Measurements from ENCODE around the gene ATG9B. TPM values are rescaled to one million over a fixed set of nuclear protein-coding genes. Genes with fewer than 3 reads are reported as not detected.

The ATG9B gene
- total RNA-seq, 4 donors from 2014 or later, result 0.42 TPM; not detected in 3

DNA sequence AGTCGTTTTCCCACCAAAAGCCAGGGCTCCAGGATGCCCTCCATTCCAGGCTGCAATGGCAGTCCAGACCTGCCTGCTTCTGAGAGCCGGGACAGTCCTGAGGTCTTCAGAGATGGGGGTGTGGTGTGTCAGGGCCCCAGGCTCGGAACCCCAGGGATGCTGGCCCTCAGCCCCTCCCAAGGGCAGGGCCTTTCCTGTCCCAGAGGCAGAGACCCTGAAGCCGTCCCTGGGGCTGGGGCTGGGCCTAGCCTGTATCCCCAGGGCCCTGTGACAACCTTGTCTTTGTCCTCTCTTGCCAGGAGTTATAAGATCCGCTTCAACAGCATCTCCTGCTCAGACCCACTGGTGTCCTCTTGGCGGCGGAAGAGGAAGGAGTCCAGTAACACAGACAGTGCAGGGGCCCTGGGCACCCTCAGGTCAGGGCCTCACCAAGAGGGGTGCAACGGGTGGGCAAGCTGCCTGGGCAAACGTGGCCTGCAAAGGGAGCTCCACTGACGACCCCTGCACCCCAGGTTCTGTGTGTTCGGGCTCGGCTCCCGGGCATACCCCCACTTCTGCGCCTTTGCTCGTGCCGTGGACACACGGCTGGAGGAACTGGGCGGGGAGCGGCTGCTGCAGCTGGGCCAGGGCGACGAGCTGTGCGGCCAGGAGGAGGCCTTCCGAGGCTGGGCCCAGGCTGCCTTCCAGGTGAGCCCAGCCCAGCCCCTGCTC is 17.5 kb downstream of the ATG9B start:
- Histone ChIP-seq H3K4me1 (peaks cover 6 to 23% (median 20%) of the 10 kb centered on the region in 4 donors), H3K36me3 (peaks cover 0 to 52% (median 3%) of the 10 kb centered on the region in 4 donors), H3K9me3 (no peaks in the 10 kb centered on the region), H3K4me3 (no peak overlapping the region), H3K27me3 (peaks cover 0 to 42% (median 4%) of the 10 kb centered on the region in 4 donors), H3K27ac (replicated peaks in 1 of 4) (peak overlapping the region in 1 of 4 donors; percentile 42)
- TF ChIP-seq, protein P1, sequence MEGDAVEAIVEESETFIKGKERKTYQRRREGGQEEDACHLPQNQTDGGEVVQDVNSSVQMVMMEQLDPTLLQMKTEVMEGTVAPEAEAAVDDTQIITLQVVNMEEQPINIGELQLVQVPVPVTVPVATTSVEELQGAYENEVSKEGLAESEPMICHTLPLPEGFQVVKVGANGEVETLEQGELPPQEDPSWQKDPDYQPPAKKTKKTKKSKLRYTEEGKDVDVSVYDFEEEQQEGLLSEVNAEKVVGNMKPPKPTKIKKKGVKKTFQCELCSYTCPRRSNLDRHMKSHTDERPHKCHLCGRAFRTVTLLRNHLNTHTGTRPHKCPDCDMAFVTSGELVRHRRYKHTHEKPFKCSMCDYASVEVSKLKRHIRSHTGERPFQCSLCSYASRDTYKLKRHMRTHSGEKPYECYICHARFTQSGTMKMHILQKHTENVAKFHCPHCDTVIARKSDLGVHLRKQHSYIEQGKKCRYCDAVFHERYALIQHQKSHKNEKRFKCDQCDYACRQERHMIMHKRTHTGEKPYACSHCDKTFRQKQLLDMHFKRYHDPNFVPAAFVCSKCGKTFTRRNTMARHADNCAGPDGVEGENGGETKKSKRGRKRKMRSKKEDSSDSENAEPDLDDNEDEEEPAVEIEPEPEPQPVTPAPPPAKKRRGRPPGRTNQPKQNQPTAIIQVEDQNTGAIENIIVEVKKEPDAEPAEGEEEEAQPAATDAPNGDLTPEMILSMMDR (IDR thresholded peaks at IDR 0.05), result no peak
- TF ChIP-seq POLR2A (IDR thresholded peaks at IDR 0.05; ENCODE audit: low read depth) (no peak), POLR2AphosphoS5 (IDR thresholded peaks at IDR 0.05) (no peak), EP300 (IDR thresholded peaks at IDR 0.05) (no peak)
- no peak for DNase-seq (ENCODE audit: extremely low spot score)
- WGBS, result 84% methylated on average over 12 of the region's 23 CpGs
- intact Hi-C loops (cut with DNase I), result no loop called here

DNA sequence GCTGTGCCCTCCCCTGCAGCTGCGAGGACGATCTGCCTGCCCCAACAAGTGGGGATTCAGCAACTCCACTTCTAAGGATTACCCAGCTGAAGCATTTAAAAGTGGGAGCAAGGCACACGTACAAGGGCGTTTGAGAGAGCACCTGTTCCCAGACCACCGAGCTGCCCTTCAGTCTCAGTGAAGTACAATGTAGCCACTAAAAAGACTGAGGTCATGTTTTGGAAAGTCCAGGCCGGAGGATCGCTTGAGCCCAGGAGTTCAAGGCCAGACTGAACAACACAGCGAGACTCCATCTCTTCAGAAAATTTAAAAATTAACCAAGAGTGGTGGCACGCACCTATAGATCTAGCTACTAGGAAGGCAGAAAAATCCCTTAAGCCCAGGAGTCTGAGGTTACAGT is 18.7 kb downstream of the ATG9B start:
- H3K36me3 ChIP-seq, result peaks cover 0 to 63% (median 5%) of the 10 kb centered on the region in 4 donors
- WGBS, result 83% methylated on average over 9 of the region's 9 CpGs
- TF ChIP-seq EP300 (IDR thresholded peaks at IDR 0.05) (no peak), POLR2AphosphoS5 (IDR thresholded peaks at IDR 0.05) (no peak), POLR2A (IDR thresholded peaks at IDR 0.05; ENCODE audit: low read depth) (no peak)
- TF ChIP-seq, protein P1 (IDR thresholded peaks at IDR 0.05), result no peak
- no peak overlapping the region for H3K27ac ChIP-seq (replicated peaks in 1 of 4)
- DNase-seq (ENCODE audit: extremely low spot score), result no peak
- intact Hi-C loops (cut with DNase I), result no loop called here
- H3K4me3 ChIP-seq, result no peak overlapping the region
- H3K9me3 ChIP-seq, result no peaks in the 10 kb centered on the region
- peaks cover 0 to 33% (median 4%) of the 10 kb centered on the region in 4 donors for H3K27me3 ChIP-seq
- H3K4me1 ChIP-seq, result peaks cover 6 to 23% (median 20%) of the 10 kb centered on the region in 4 donors

DNA sequence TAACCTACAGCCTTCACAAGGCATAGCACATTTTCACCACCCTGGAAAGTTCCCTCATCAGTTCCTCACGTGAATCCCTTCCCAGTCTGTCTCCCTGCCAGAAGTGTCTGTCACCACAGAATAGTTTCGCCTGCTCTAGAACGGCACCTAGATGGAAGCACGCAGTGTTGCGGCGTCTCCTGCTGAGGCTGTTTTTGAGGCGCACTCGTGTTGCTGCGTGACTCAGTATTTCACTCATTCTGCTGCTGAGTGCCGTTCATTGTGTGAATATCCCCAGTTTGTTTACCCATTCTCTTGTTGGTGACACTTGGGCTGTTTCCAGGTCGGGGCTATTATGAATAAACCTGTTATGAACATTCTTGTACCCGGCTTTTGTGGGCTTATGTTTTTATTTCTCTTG is 20.7 kb downstream of the ATG9B start:
- H3K27ac ChIP-seq (replicated peaks in 1 of 4), result no peak overlapping the region
- H3K9me3 ChIP-seq, result no peaks in the 10 kb centered on the region
- H3K4me1 ChIP-seq, result peaks cover 6 to 17% (median 12%) of the 10 kb centered on the region in 4 donors
- H3K27me3 ChIP-seq, result peaks cover 0 to 23% (median under 1%) of the 10 kb centered on the region in 4 donors
- H3K4me3 ChIP-seq, result no peak overlapping the region
- DNase-seq (ENCODE audit: extremely low spot score), result no peak
- H3K36me3 ChIP-seq, result peaks cover 0 to 73% (median 4%) of the 10 kb centered on the region in 4 donors
- TF ChIP-seq, protein P1 (IDR thresholded peaks at IDR 0.05), result no peak
- TF ChIP-seq EP300 (IDR thresholded peaks at IDR 0.05) (no peak), POLR2A (IDR thresholded peaks at IDR 0.05; ENCODE audit: low read depth) (no peak), POLR2AphosphoS5 (IDR thresholded peaks at IDR 0.05) (no peak)
- WGBS, result 79% methylated on average over 12 of the region's 12 CpGs
- intact Hi-C loops (cut with DNase I), result no loop called here

DNA sequence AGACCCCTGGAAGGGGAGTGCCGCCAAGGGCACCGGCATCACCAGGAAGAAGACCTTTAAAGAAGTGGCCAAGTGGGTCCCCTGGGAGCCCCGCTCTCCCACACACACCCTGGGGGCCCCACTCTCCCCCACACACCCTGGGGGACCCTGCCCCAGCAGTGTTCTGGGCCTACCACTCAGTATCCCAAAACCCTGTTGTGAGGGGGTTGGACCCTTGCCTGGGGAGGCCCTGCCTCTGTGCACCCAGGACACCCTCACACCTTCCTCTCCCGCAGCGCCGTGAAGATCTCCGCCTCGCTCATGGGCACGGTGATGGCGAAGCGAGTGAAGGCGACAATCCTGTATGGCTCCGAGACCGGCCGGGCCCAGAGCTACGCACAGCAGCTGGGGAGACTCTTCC is 22.7 kb downstream of the ATG9B start:
- H3K27ac ChIP-seq (replicated peaks in 1 of 4), result no peak overlapping the region
- 95% methylated on average over 16 of the region's 16 CpGs for WGBS
- peaks cover 0 to 89% (median 4%) of the 10 kb centered on the region in 4 donors for H3K36me3 ChIP-seq
- H3K27me3 ChIP-seq, result peaks cover 0 to 16% (median 0%) of the 10 kb centered on the region in 4 donors
- no peak for DNase-seq (ENCODE audit: extremely low spot score)
- H3K9me3 ChIP-seq, result no peaks in the 10 kb centered on the region
- TF ChIP-seq, protein P1 (IDR thresholded peaks at IDR 0.05), result no peak
- TF ChIP-seq POLR2AphosphoS5 (IDR thresholded peaks at IDR 0.05), result no peak
- no peak for TF ChIP-seq POLR2A (IDR thresholded peaks at IDR 0.05; ENCODE audit: low read depth)
- TF ChIP-seq EP300 (IDR thresholded peaks at IDR 0.05), result no peak
- H3K4me3 ChIP-seq, result no peak overlapping the region
- intact Hi-C loops (cut with DNase I), result no loop called here
- H3K4me1 ChIP-seq, result peaks cover 2 to 5% (median 4%) of the 10 kb centered on the region in 4 donors

All from esophagus muscularis mucosa (tissue), 4 donors.